ACHN (cell line): ENCODE results near the gene OR2A5.

ENCODE experiments used
- DNase-seq: peaks from one replicate; pipeline ENCODE4 v3.0.0-alpha.2; 2015
- in situ Hi-C: cut with HindIII; loops from 2 replicates; pipeline ENCODE4 v1.10.0; 2017; ENCODE audit warnings: low sequenced_read_pairs, low pct_ligation_motif_present, low pct_unique_long_range_greater_than_20kb

OR2A5 gene

DNA sequence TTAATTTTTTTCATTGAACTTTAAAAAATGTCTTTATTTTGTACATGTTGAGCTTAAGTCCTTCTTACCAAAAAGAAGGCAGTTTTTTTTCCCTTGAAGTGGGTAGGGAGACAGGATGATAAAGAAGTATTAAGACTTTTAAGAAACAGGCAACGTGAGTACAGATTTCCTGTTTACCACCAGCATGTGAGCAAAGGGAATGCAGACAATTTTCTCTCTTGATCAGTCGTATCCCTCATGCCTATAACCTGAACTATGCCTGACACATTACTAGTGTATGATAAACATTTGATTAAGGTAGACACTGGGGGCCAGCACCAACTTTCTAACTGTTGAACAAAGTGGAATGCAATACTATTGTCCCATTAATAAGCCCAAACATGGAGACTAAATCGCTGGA lies 51.9 kb downstream of the OR2A5 start:
- in situ Hi-C loops, result no loop called here
- no peak for DNase-seq

- DNase-seq, result no peak
- in situ Hi-C loops, result no loop called here
Measured at GRCh38 chr7:144102041-144102440, 53.3 kb downstream of the OR2A5 start.

GRCh38 chr7:144105211-144105610 lies 56.5 kb downstream of the OR2A5 start:
- in situ Hi-C loops, result no loop called here
- DNase-seq, result no peak
